DOHH2 (cell line): Measurements from ENCODE around the gene VWF.

Source experiments
- H3F3A ChIP-seq: fragments of 200-600 bp; sonication (generic), shearing (Covaris generic); 2 replicates; pipeline ENCODE4 v1.6.0; 2016; ENCODE audit warnings: antibody characterized with exemption, mild to moderate bottlenecking; ENCODE audit not compliant: control insufficient read depth, insufficient read depth
- H3K27ac ChIP-seq: fragments of 200-600 bp; sonication (generic); 2 replicates; pipeline ENCODE4 v1.5.1; 2014; ENCODE audit warnings: low read depth, mild to moderate bottlenecking, low read length, moderate library complexity
- H3K27me3 ChIP-seq: fragments of 200-600 bp; sonication (generic); 2 replicates; pipeline ENCODE4 v1.6.1; 2014; ENCODE audit warnings: mild to moderate bottlenecking, low read length, mixed read lengths; ENCODE audit not compliant: control insufficient read depth
- H3K36me3 ChIP-seq: fragments of 200-600 bp; sonication (generic); 2 replicates; pipeline ENCODE4 v1.6.1; 2014; ENCODE audit warnings: mild to moderate bottlenecking, low read length, moderate library complexity, mixed read lengths; ENCODE audit not compliant: control insufficient read depth
- H3K4me1 ChIP-seq: fragments of 200-600 bp; sonication (generic); 2 replicates; pipeline ENCODE4 v1.6.1; 2014; ENCODE audit warnings: mild to moderate bottlenecking, low read length, mixed read lengths; ENCODE audit not compliant: control insufficient read depth
- H3K4me2 ChIP-seq: fragments of 200-600 bp; sonication (generic); 2 replicates; pipeline ENCODE4 v1.6.0; 2014; ENCODE audit warnings: mild to moderate bottlenecking, low read length, moderate library complexity
- H3K4me3 ChIP-seq: fragments of 200-600 bp; sonication (generic); 2 replicates; pipeline ENCODE4 v1.5.1; 2014; ENCODE audit warnings: mild to moderate bottlenecking, low read length, mixed read lengths
- H3K79me2 ChIP-seq: fragments of 200-600 bp; sonication (generic); 2 replicates; pipeline ENCODE4 v1.6.1; 2014; ENCODE audit warnings: mild to moderate bottlenecking, low read length, mixed read lengths; ENCODE audit not compliant: control insufficient read depth
- H3K9me2 ChIP-seq: fragments of 200-600 bp; sonication (generic); replicated peaks from 2 replicates; pipeline ENCODE4 v1.6.1; 2014; ENCODE audit warnings: mild to moderate bottlenecking, low read length, mixed read lengths; ENCODE audit not compliant: control insufficient read depth
- H3K9me3 ChIP-seq: fragments of 200-600 bp; sonication (generic); 2 replicates; pipeline ENCODE4 v1.6.1; 2014; ENCODE audit warnings: antibody characterized with exemption, low read length, mixed read lengths; ENCODE audit not compliant: control insufficient read depth, insufficient read depth
- H4K20me1 ChIP-seq: fragments of 200-600 bp; sonication (generic); 2 replicates; pipeline ENCODE4 v1.6.0; 2014; ENCODE audit warnings: low read depth, mild to moderate bottlenecking, antibody characterized with exemption, low read length, moderate library complexity; ENCODE audit not compliant: control insufficient read depth, insufficient read depth
- EZH2phosphoT487 ChIP-seq: fragments of 200-600 bp; sonication (generic); IDR thresholded peaks from 2 replicates; pipeline ENCODE4 v1.6.1; 2017; ENCODE audit warnings: borderline replicate concordance, mild to moderate bottlenecking, antibody characterized with exemption, low read length, moderate library complexity, mixed read lengths
- TF ChIP-seq, protein P1 (sequence below): fragments of 200-600 bp; sonication (generic); IDR thresholded peaks from one replicate; pipeline ENCODE4 v1.5.1; 2014; ENCODE audit warnings: antibody characterized with exemption, mild to moderate bottlenecking, low read depth, low read length; ENCODE audit not compliant: poor library complexity, severe bottlenecking

Gene VWF

DNA sequence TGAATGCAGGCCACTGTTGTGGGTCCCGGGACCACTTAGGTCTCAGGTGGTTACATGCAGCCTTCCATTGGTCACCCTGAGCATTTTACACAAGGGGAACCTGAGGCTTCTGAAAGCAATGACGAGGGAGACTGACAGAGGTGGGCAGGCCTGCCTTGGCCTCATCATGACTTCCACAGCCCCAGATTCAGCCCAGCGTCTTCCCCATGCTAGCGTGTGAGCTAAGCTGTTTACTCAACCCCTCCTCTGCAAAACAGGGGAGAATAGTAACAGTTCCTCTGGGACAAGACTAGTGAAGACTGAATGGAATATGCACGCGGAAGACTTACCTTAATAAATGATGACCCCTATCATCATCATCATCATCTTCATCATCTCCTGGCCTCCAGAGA lies 46.8 kb downstream of the VWF start:
- H3K4me1 ChIP-seq = no peaks in the 10 kb centered on the region
- peaks cover 28% of the 10 kb centered on the region for H3K27me3 ChIP-seq
- no peaks in the 10 kb centered on the region for H3K9me2 ChIP-seq
- no peak overlapping the region for H3K27ac ChIP-seq
- no peaks in the 10 kb centered on the region for H4K20me1 ChIP-seq
- TF ChIP-seq, protein P1, sequence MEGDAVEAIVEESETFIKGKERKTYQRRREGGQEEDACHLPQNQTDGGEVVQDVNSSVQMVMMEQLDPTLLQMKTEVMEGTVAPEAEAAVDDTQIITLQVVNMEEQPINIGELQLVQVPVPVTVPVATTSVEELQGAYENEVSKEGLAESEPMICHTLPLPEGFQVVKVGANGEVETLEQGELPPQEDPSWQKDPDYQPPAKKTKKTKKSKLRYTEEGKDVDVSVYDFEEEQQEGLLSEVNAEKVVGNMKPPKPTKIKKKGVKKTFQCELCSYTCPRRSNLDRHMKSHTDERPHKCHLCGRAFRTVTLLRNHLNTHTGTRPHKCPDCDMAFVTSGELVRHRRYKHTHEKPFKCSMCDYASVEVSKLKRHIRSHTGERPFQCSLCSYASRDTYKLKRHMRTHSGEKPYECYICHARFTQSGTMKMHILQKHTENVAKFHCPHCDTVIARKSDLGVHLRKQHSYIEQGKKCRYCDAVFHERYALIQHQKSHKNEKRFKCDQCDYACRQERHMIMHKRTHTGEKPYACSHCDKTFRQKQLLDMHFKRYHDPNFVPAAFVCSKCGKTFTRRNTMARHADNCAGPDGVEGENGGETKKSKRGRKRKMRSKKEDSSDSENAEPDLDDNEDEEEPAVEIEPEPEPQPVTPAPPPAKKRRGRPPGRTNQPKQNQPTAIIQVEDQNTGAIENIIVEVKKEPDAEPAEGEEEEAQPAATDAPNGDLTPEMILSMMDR = no peak
- TF ChIP-seq EZH2phosphoT487 = no peak
- H3F3A ChIP-seq = no peaks in the 10 kb centered on the region
- no peak overlapping the region for H3K4me3 ChIP-seq
- no peaks in the 10 kb centered on the region for H3K79me2 ChIP-seq
- no peak overlapping the region for H3K4me2 ChIP-seq
- no peaks in the 10 kb centered on the region for H3K9me3 ChIP-seq
- no peaks in the 10 kb centered on the region for H3K36me3 ChIP-seq

DNA sequence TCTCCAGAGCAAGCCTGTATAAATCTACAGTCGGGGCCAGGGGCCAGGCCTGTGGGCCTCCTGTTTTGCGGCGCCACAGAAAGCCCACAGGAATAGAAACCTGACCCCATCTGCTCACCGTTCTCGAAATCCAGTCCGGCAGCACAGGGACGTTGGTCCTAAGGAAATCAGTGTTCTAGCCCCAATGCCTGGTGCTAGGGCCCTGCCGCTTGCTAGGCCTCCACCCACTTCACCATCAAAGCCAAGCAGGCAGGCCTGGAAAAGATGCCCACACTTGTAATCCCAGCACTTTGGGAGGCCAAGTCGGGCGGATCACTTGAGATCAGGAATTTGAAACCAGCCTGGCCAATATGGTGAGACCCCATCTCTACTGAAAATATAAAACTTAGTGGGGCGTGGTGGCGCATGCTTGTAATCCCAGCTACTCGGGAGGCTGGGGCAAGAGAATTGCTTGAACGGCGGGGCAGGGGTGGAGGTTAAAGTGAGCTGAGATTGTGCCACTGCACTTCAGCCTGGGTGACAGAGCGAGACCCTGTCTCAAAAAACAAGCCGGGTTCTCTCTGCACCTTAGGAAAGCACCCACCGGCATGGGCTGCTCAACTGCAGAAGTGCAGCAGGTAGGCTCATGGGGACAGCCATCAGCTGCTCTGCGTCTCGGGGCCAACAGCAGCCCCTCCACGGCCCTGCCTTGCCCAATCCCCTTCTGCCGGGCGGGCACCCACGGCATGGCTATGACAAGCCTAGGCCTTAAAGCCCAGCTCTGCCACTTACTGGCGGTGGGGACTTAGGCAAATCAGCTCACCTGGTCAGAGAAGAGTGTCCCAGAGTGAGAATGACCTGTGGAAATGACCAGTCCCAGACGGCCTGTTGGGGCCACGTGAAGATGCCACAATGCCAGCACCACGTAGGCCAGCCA lies 47.4 kb downstream of the VWF start:
- Histone ChIP-seq H3K4me3 (no peak overlapping the region), H4K20me1 (no peaks in the 10 kb centered on the region), H3K4me2 (no peak overlapping the region), H3K36me3 (no peaks in the 10 kb centered on the region), H3K27me3 (peaks cover 28% of the 10 kb centered on the region), H3K79me2 (no peaks in the 10 kb centered on the region), H3K27ac (no peak overlapping the region), H3K9me2 (no peaks in the 10 kb centered on the region), H3K9me3 (no peaks in the 10 kb centered on the region), H3F3A (no peaks in the 10 kb centered on the region), H3K4me1 (no peaks in the 10 kb centered on the region)
- no peak for TF ChIP-seq EZH2phosphoT487
- TF ChIP-seq, protein P1 = no peak

DNA sequence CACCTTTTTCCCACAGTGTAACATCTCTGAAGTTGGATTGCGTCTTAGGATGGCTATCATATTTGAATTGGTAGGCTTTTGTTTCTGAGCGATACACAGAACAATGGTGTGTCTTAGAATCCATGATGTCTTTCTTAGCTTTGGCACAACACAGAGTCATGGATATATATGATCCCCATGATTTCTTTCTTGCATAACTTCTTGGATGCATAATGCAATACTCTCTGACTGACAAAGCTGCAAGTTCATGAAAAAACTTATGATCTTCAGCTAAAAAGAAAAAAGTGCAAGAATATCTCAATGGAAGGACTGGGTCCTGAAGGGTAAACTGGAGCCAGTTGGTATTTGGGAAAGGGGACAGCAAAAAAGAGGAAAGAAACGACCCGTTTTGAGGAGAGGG lies 48.1 kb downstream of the VWF start:
- Histone ChIP-seq H3K79me2 (no peaks in the 10 kb centered on the region), H3K4me3 (no peak overlapping the region), H3K9me2 (no peaks in the 10 kb centered on the region), H3K4me1 (no peaks in the 10 kb centered on the region), H3K27me3 (peaks cover 28% of the 10 kb centered on the region), H3K9me3 (no peaks in the 10 kb centered on the region), H3K36me3 (no peaks in the 10 kb centered on the region), H3K27ac (no peak overlapping the region), H3F3A (no peaks in the 10 kb centered on the region), H3K4me2 (no peak overlapping the region), H4K20me1 (no peaks in the 10 kb centered on the region)
- TF ChIP-seq, protein P1 = no peak
- TF ChIP-seq EZH2phosphoT487 = no peak
